Activated CD4-positive, alpha-beta T cell treated with anti-CD3 and anti-CD28 coated beads for 36 hours (primary cell): ENCODE results near the gene OLIG1. TPM values are rescaled to one million over a fixed set of nuclear protein-coding genes. Genes with fewer than 3 reads are reported as not detected.
A peak's percentile ranks its signal among the peaks of the same experiment; 100 is the strongest.

Source experiments
- ATAC-seq: fragments of 200-7000 bp; cut with Tn5 transposase; one replicate; pipeline ENCODE4 v1.10.0; 2021; ENCODE audit warnings: mild to moderate bottlenecking, moderate library complexity
- CTCF ChIA-PET: fragments of 350-600 bp; sonication (Branson Sonifier 250); formaldehyde crosslinking; loops from one replicate; lab custom pipeline; 2021; ENCODE audit warnings: antibody characterized with exemption; lab: Charles Lee
- POLR2A ChIA-PET: fragments of 350-600 bp; sonication (Branson Sonifier 250); formaldehyde crosslinking; loops from one replicate; lab custom pipeline; 2021; ENCODE audit warnings: antibody characterized with exemption, inconsistent platforms; lab: Charles Lee
- DNase-seq: peaks from one replicate; pipeline ENCODE4 v3.0.0-alpha.2; 2020
- H3K27ac Mint-ChIP-seq: one replicate; pipeline ENCODE4 v1.8.0; 2021; ENCODE audit warnings: mixed read lengths
- H3K27me3 Mint-ChIP-seq: one replicate; pipeline ENCODE4 v1.8.0; 2021; ENCODE audit warnings: mixed read lengths
- H3K36me3 Mint-ChIP-seq: one replicate; pipeline ENCODE4 v1.8.0; 2021; ENCODE audit warnings: low read depth, mixed read lengths
- H3K4me1 Mint-ChIP-seq: one replicate; pipeline ENCODE4 v1.8.0; 2021; ENCODE audit warnings: mixed read lengths
- H3K4me3 Mint-ChIP-seq: one replicate; pipeline ENCODE4 v1.8.0; 2021; ENCODE audit warnings: mild to moderate bottlenecking, moderate library complexity, mixed read lengths
- H3K9me3 Mint-ChIP-seq: one replicate; pipeline ENCODE4 v1.8.0; 2021; ENCODE audit warnings: low read depth, mixed read lengths
- intact Hi-C, 2 experiments: fragments of 100-400 bp; cut with DNase I in 1 of 2; cut with micrococcal nuclease in 1 of 2; formaldehyde crosslinking; loops; one replicate each; pipeline versions ENCODE4 v1.14.2 to v1.15.1; 2022 to 2024; cut with DNase I, micrococcal nuclease
- total RNA-seq, 2 experiments: library from RNA; stranded (reverse); gene quantifications; one replicate each; pipeline ENCODE4 v1.2.3, GENCODE V29; 2021

OLIG1 gene
- total RNA-seq, 2 experiments from 2014 or later = not detected

- Mint-ChIP-seq H3K27ac (no peak overlapping the region), H3K36me3 (no peaks in the 10 kb centered on the region), H3K9me3 (no peaks in the 10 kb centered on the region), H3K27me3 (peaks cover 25% of the 10 kb centered on the region), H3K4me3 (no peak overlapping the region), H3K4me1 (peaks cover 12% of the 10 kb centered on the region)
- intact Hi-C loops = no loop called here
- DNase-seq (no peak), ATAC-seq (no peak)
- CTCF ChIA-PET = no interaction called here
- POLR2A ChIA-PET = interaction anchor here (0.6 kb wide), 1 partner anchor 12 kb away, joined by 5 read pairs; no protein-coding TSS in a partner anchor
Observed at GRCh38 chr21:33108228-33108627, 38.3 kb downstream of the OLIG1 start.

GRCh38 chr21:33109574-33110339, 39.8 kb downstream of the OLIG1 start:
- no peaks in the 10 kb centered on the region for H3K36me3 Mint-ChIP-seq
- peak; percentile 74 for ATAC-seq
- no peaks in the 10 kb centered on the region for H3K9me3 Mint-ChIP-seq
- intact Hi-C loops = no loop called here
- CTCF ChIA-PET = interaction anchor here (0.7 to 1.4 kb wide), 3 partner anchors 10 to 88 kb away, joined by 3 to 4 read pairs (median 3); no protein-coding TSS in a partner anchor
- DNase-seq = peak; percentile 54
- H3K4me1 Mint-ChIP-seq = peaks cover 12% of the 10 kb centered on the region
- H3K4me3 Mint-ChIP-seq = peak overlapping the region; percentile 42
- peaks cover 25% of the 10 kb centered on the region for H3K27me3 Mint-ChIP-seq
- H3K27ac Mint-ChIP-seq = no peak overlapping the region
- POLR2A ChIA-PET = interaction anchor here (0.6 kb wide), 1 partner anchor 86 kb away, joined by 5 read pairs; no protein-coding TSS in a partner anchor

GRCh38 chr21:33110340-33110715, 40.4 kb downstream of the OLIG1 start:
- no peak for DNase-seq
- H3K27me3 Mint-ChIP-seq = peaks cover 24% of the 10 kb centered on the region
- intact Hi-C loops = no loop called here
- ChIA-PET POLR2A (no interaction called here), CTCF (no interaction called here)
- H3K4me1 Mint-ChIP-seq = peaks cover 13% of the 10 kb centered on the region
- H3K36me3 Mint-ChIP-seq = no peaks in the 10 kb centered on the region
- H3K9me3 Mint-ChIP-seq = no peaks in the 10 kb centered on the region
- no peak for ATAC-seq
- H3K27ac Mint-ChIP-seq = no peak overlapping the region
- H3K4me3 Mint-ChIP-seq = no peak overlapping the region

GRCh38 chr21:33111577-33111976, 41.6 kb downstream of the OLIG1 start:
- intact Hi-C loops = no loop called here
- H3K27me3 Mint-ChIP-seq = peaks cover 20% of the 10 kb centered on the region
- ChIA-PET POLR2A (no interaction called here), CTCF (no interaction called here)
- no peak overlapping the region for H3K27ac Mint-ChIP-seq
- H3K9me3 Mint-ChIP-seq = no peaks in the 10 kb centered on the region
- DNase-seq (no peak), ATAC-seq (no peak)
- H3K4me3 Mint-ChIP-seq = no peak overlapping the region
- peaks cover 26% of the 10 kb centered on the region for H3K4me1 Mint-ChIP-seq
- no peaks in the 10 kb centered on the region for H3K36me3 Mint-ChIP-seq

GRCh38 chr21:33112151-33112550, 42.2 kb downstream of the OLIG1 start:
- DNase-seq (no peak), ATAC-seq (no peak)
- peaks cover 32% of the 10 kb centered on the region for H3K4me1 Mint-ChIP-seq
- intact Hi-C loops = no loop called here
- ChIA-PET CTCF (no interaction called here), POLR2A (no interaction called here)
- no peaks in the 10 kb centered on the region for H3K36me3 Mint-ChIP-seq
- H3K9me3 Mint-ChIP-seq = no peaks in the 10 kb centered on the region
- peaks cover 20% of the 10 kb centered on the region for H3K27me3 Mint-ChIP-seq
- no peak overlapping the region for H3K27ac Mint-ChIP-seq
- no peak overlapping the region for H3K4me3 Mint-ChIP-seq

- DNase-seq = no peak
- no peak overlapping the region for H3K4me3 Mint-ChIP-seq
- H3K9me3 Mint-ChIP-seq = no peaks in the 10 kb centered on the region
- H3K27ac Mint-ChIP-seq = no peak overlapping the region
- H3K27me3 Mint-ChIP-seq = peaks cover 20% of the 10 kb centered on the region
- ChIA-PET POLR2A (no interaction called here), CTCF (no interaction called here)
- no peaks in the 10 kb centered on the region for H3K36me3 Mint-ChIP-seq
- intact Hi-C loops = no loop called here
- no peak for ATAC-seq
- H3K4me1 Mint-ChIP-seq = peaks cover 37% of the 10 kb centered on the region
Observed at GRCh38 chr21:33112681-33113080, 42.7 kb downstream of the OLIG1 start.

- intact Hi-C loops = no loop called here
- no peak overlapping the region for H3K27ac Mint-ChIP-seq
- no peak for ATAC-seq
- peaks cover 38% of the 10 kb centered on the region for H3K4me1 Mint-ChIP-seq
- DNase-seq = no peak
- POLR2A ChIA-PET = no interaction called here
- CTCF ChIA-PET = interaction anchor here (0.6 kb wide), 1 partner anchor 397 kb away, joined by 3 read pairs; no protein-coding TSS in a partner anchor
- H3K27me3 Mint-ChIP-seq = peaks cover 16% of the 10 kb centered on the region
- no peaks in the 10 kb centered on the region for H3K36me3 Mint-ChIP-seq
- no peak overlapping the region for H3K4me3 Mint-ChIP-seq
- H3K9me3 Mint-ChIP-seq = no peaks in the 10 kb centered on the region
Observed at GRCh38 chr21:33113131-33113530, 43.2 kb downstream of the OLIG1 start.

- Mint-ChIP-seq H3K4me3 (no peak overlapping the region), H3K4me1 (peaks cover 36% of the 10 kb centered on the region), H3K27ac (no peak overlapping the region), H3K36me3 (no peaks in the 10 kb centered on the region), H3K27me3 (peaks cover 10% of the 10 kb centered on the region), H3K9me3 (no peaks in the 10 kb centered on the region)
- POLR2A ChIA-PET = no interaction called here
- no peak for ATAC-seq
- intact Hi-C loops = no loop called here
- CTCF ChIA-PET = no interaction called here
- no peak for DNase-seq
Observed at GRCh38 chr21:33114276-33114675, 44.3 kb downstream of the OLIG1 start.

- Mint-ChIP-seq H3K36me3 (no peaks in the 10 kb centered on the region), H3K27me3 (peaks cover 2% of the 10 kb centered on the region), H3K4me3 (no peak overlapping the region), H3K9me3 (no peaks in the 10 kb centered on the region), H3K27ac (no peak overlapping the region), H3K4me1 (peaks cover 26% of the 10 kb centered on the region)
- ChIA-PET CTCF (interaction anchor here (0.6 to 1.7 kb wide), 5 partner anchors 10 to 264 kb away, joined by 3 to 6 read pairs (median 5); no protein-coding TSS in a partner anchor), POLR2A (no interaction called here)
- intact Hi-C loops = no loop called here
- peak; percentile 23 for ATAC-seq
- no peak for DNase-seq
Observed at GRCh38 chr21:33115631-33116510, 45.9 kb downstream of the OLIG1 start.

GRCh38 chr21:33116676-33117075, 46.7 kb downstream of the OLIG1 start:
- ATAC-seq = no peak
- no peaks in the 10 kb centered on the region for H3K27me3 Mint-ChIP-seq
- ChIA-PET CTCF (interaction anchor here (0.6 to 1.7 kb wide), 4 partner anchors 11 to 264 kb away, joined by 3 to 6 read pairs (median 5); no protein-coding TSS in a partner anchor), POLR2A (no interaction called here)
- no peak overlapping the region for H3K4me3 Mint-ChIP-seq
- H3K4me1 Mint-ChIP-seq = peaks cover 26% of the 10 kb centered on the region
- peak overlapping the region; percentile 34 for H3K27ac Mint-ChIP-seq
- DNase-seq = no peak
- H3K36me3 Mint-ChIP-seq = no peaks in the 10 kb centered on the region
- intact Hi-C loops = no loop called here
- no peaks in the 10 kb centered on the region for H3K9me3 Mint-ChIP-seq

GRCh38 chr21:33117101-33117888, 47.4 kb downstream of the OLIG1 start:
- DNase-seq = no peak
- ChIA-PET POLR2A (no interaction called here), CTCF (interaction anchor here (1.6 to 1.7 kb wide), 2 partner anchors 10 to 15 kb away, joined by 5 to 6 read pairs; no protein-coding TSS in a partner anchor)
- H3K4me3 Mint-ChIP-seq = no peak overlapping the region
- peaks cover 26% of the 10 kb centered on the region for H3K4me1 Mint-ChIP-seq
- H3K9me3 Mint-ChIP-seq = no peaks in the 10 kb centered on the region
- no peaks in the 10 kb centered on the region for H3K27me3 Mint-ChIP-seq
- H3K36me3 Mint-ChIP-seq = no peaks in the 10 kb centered on the region
- ATAC-seq = no peak
- H3K27ac Mint-ChIP-seq = no peak overlapping the region
- intact Hi-C loops = no loop called here
